T1000 (cell line): Measurements from ENCODE around the gene RAPSN.
A peak's percentile ranks its signal among the peaks of the same experiment; 100 is the strongest.

Source experiments
- DNase-seq: peaks from one replicate; lab custom pipeline; 2025; ENCODE audit warnings: mixed read lengths; lab: John Stamatoyannopoulos, UW

Gene RAPSN

DNA sequence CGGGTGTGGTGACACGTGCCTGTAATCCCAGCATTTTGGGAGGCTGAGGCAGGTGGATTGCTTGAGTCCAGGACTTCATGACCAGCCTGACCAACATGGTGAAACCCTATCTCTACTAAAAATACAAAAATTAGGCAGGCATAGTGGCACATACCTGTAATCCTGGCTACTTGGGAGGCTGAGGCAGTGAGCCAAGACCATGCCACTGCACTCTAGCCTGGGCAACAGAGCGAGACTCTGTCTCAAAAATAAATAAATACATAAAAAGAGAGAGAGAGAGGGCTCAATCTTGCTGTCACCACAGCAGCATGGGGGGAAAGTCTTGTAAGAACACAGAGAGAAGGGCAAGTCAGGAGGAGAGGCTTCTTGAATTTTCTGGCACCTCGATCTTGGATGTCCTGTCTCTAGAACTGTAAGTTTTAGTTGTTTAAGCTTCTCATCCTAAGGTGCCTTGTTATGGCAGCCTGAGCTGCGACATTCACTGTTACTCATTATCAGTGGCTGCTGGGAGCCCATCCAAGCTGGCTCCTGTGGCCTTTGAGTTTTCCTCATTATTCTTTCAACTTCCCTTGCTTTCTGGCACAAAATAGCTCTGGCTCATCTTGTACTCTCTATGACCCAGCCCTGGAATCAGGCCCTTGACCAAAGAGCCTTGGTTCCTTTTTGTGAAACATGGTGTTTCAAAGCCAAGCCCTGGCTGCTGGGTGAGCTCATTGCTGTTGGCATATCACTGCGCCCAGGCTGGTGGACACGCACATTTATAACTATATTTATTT, 14.7 kb downstream of the RAPSN start:
- DNase-seq = no peak

DNA sequence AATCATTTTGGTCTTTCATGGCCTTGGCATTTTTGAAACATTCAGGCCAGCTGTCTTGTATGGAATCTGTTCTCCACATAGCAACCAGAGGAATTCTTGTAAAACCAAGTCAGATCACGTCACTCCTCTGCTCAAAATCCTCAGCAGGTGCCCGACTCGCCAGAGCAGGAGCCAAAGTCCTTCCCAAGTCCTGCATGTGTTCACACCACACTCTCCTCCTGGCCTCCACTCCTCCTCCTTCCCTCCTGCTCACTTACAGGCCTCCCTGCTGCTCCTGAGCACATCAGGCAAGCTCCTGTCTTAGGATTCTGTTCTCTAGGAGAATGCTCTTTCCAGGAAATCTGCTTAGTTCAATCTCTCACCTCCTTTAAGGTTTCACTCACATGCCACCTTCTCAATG, 15.8 kb downstream of the RAPSN start:
- no peak for DNase-seq

- no peak for DNase-seq
Measured at GRCh38 chr11:47431356-47432083, 17.4 kb downstream of the RAPSN start.

GRCh38 chr11:47430524-47430923, 18.4 kb downstream of the RAPSN start:
- no peak for DNase-seq

DNA sequence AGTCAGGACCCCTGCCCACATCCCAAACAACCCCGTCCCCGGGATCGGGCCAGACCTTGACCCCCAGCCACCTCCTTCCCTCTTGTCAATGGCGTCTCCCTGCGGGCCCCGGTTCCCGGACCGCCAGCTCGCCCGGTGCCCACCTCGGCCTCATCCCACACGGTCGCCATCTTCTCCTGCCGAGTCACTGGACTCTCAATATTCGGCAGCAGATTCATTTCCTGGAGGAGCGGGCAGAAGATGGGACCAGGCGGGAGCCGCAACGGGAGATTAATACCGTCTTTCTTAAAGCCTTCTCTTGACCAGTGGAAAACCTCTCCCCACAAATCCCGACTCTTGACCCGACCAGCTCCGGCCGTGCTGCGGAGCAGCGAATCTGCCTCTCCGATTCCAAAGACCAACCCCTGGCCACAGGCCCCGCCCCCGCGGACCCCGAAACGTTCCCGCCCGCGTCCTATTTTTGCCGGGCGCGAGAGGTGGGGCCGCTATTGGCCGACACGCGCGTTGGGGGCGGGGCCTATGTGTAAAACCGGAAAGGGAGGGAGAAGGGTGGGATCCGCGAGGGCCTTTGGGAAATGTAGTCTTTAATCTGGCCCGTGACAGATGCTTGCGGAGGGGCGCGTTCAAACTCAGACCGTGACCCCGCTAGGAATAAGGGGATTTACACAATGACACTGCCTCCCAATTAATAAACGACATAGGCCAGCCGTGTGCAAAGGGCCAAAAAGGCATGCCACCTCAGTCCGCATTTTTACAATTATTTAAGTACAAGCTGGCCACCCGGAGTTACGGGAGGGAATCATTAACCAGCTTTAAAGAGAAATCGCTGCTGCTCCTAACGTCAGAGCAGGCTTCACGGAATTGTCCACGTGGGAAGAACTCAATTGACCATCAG, 22.6 kb downstream of the RAPSN start, which contains the start of gene PSMC3:
Gene PSMC3, minus strand, starts transcription at position 378 of the 895 bp plus-strand sequence. Its CDS starts 160 bp downstream, at position 218.
- DNase-seq = peak; percentile 85

DNA sequence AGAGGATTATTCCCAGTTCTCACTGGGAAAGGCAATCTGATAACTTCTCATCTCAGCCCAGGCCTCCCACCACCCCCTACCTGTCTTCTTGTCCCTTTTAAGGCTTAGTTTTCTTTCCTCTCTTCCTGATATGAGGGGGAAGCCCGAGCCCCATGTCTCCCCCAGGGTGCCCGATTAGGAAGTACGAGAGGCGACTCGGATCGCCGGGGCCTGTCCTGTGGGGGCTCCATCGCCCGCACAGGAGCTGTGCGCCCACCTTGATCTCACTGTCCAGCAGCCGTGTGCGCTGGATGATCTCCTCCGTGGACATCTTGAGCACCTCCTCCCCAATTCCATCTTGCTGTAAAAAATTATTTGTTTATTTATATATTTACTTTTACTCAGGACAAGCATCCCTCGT, 23.3 kb downstream of the RAPSN start:
- DNase-seq = no peak

DNA sequence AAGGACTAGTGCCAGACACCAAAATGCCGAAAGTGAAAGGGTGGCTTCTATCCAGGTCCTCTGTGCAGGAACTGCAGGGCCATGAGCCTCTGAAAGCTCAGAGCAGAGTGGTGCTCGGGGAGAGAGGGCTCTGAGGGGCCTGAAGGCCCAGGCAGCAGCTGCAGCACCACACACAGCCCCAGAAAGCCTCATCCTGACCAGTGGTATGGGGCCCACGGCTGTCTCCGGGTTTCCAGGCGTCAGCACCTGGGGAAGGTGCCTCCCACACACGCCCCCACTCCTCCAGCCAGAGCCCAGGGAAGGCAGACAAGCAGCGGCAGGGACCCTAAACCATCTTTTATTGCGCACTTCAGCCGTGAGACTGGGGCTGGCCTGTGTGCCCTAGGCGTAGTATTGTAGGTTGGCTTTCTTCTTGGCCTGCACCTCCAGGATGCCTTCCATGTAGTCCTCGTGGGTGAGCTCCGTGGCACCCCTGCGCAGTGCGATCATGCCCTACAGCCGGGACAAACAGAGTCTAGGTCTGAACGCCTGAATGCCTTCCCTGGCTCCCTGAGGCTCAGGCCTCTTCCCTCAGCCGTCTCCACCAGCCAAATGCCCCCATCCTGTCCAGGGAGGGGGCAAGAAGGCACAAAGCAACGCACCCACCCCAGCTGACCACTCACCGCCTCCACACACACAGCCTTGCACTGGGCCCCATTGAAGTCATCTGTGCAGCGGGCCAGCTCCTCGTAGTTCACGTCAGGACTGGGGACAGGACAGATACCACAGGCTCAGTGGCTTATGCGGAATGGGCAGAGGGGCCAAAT, 30.3 kb downstream of the RAPSN start:
- no peak for DNase-seq

DNA sequence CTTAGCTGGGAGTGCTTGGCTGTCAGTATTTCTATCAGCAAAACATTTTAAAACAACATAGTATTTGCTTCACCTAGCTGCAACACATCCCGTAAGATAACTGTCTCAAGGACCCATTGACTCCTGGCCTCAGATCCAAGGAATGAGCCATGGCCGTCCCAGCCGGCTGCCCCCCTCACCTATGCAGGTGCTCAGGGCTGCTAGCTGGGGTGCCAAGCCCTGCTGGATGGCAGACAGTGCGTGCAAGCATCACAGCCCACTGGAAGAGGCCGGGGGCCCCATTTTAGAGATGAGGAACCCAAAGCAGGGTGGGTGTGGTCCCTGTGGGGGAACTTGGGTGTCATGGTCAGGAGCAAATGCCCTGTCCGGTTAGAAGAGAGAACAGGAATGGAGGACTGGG, 31.2 kb downstream of the RAPSN start:
- no peak for DNase-seq

GRCh38 chr11:47415949-47416472, 32.9 kb downstream of the RAPSN start:
- peak; percentile 68 for DNase-seq

DNA sequence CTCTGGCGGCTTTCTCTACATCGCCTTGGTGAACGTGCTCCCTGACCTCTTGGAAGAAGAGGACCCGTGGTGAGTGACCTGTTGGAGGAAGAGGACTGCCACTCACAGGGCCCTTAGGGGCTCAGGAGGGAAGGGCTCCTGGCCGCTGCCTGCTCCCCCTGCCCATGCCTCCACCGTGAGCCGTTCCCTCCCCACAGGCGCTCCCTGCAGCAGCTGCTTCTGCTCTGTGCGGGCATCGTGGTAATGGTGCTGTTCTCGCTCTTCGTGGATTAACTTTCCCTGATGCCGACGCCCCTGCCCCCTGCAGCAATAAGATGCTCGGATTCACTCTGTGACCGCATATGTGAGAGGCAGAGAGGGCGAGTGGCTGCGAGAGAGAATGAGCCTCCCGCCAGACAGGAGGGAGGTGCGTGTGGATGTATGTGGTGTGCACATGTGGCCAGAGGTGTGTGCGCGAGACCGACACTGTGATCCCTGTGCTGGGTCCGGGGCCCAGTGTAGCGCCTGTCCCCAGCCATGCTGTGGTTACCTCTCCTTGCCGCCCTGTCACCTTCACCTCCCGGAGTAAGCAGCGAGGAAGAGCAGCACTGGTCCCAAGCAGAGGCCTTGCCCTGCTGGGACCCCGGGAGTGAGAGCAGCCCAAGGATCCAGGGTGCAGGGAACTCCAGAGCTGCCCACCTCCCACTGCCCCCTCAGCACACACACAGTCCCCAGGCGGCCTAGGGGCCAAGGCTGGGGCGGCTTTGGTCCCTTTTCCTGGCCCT, 33.7 kb downstream of the RAPSN start:
- no peak for DNase-seq

DNA sequence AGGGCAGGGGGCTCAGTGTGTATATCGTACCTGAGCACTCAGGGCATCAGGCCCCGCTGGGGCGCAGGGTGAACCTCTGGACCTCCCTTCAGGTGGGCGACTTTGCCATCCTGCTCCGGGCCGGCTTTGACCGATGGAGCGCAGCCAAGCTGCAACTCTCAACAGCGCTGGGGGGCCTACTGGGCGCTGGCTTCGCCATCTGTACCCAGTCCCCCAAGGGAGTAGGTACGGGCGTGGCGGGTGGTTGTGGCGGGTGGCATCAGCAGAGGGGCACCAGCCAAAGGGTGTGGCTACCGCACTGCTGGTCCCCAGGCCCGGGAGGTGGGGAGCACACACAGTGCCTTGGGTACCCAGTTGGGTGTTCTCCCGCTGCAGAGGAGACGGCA, 34.3 kb downstream of the RAPSN start:
- no peak for DNase-seq

DNA sequence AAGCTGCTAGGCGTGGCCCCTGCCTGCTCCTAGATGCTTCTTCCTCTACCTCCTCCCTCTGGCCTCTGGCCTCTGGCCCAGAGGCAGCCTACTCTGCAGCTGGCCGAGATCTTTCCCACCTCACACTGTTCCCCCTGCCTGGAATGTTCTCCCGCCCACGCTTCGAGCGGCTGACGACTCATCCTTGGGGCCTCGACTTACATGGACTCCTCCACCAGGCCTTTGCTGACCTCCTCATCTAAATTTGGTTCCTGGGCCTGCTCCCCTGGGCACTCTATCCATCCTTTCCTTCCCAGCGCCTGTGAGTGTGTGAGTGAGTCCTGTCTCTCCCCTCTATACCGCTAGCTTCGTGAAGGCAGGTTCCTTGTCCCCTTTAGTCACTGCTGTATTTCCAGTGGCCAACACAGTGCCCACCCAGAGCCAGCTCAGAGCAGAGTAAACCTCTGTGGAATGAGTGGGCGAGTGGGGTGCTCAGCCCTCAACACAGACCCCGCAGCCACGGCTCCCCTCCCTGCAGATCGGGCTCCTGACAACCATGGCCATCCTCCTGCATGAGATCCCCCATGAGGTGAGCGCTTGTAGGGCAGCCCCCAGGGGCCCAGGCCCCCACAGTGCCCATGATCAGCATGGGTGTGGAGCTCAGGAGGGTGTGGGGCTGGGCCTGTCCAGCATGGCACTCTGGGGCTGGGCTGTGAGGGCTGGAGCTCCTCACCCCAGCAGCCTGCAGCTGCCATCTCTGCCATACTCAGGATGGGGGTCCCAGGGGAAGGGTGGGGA, 34.8 kb downstream of the RAPSN start:
- no peak for DNase-seq

DNA sequence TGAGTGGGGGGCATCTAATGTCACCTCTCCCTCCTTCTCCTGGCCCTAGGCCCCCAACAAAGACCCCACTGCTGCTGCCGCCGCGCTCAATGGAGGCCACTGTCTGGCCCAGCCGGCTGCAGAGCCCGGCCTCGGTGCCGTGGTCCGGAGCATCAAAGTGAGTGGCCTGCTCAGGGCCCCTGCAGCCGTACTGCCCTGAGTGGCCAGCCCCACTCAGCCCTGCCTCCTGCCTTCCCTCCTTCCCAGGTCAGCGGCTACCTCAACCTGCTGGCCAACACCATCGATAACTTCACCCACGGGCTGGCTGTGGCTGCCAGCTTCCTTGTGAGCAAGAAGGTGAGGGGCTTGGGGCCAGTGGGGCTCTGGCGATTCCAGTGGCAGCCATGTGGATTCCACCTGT, 35.6 kb downstream of the RAPSN start:
- no peak for DNase-seq

- DNase-seq = no peak
Measured at GRCh38 chr11:47411884-47412746, 36.8 kb downstream of the RAPSN start.

- DNase-seq = no peak
Measured at GRCh38 chr11:47410370-47411264, 38.3 kb downstream of the RAPSN start.

- no peak for DNase-seq
Measured at GRCh38 chr11:47409440-47410369, 39.2 kb downstream of the RAPSN start.
